HG02884 (cell line): ENCODE data around the gene STAG3.
"Not testable (repeated sequence)": the region's sequence is repeated elsewhere in the genome, so short reads cannot be mapped to it uniquely, and the experiment has no call there.

ENCODE experiments used
- ATAC-seq: cut with Tn5 transposase; IDR thresholded peaks from one replicate; pipeline ENCODE4 v1.9.1; 2021; ENCODE audit warnings: mild to moderate bottlenecking, moderate library complexity; ENCODE audit not compliant: unreplicated experiment

The STAG3 gene

GRCh38 chr7:100246121-100246864, 68.6 kb downstream of the STAG3 start:
- ATAC-seq: not testable (repeated sequence)

- ATAC-seq: not testable (repeated sequence)
These were observed 69.1 kb downstream of the STAG3 start for GRCh38 chr7:100246865-100247137.

- no peak for ATAC-seq
These were observed 69.5 kb downstream of the STAG3 start for GRCh38 chr7:100247152-100247757.

GRCh38 chr7:100248483-100248882, 70.8 kb downstream of the STAG3 start:
- no peak for ATAC-seq

- ATAC-seq: no peak
These were observed 79.3 kb downstream of the STAG3 start for GRCh38 chr7:100257017-100257416.

GRCh38 chr7:100259984-100260383, 82.3 kb downstream of the STAG3 start:
- ATAC-seq: not testable (repeated sequence)

- not testable (repeated sequence) for ATAC-seq
These were observed 85.2 kb downstream of the STAG3 start for GRCh38 chr7:100262896-100263295.
